Mammary epithelial cell (primary cell): ENCODE data around the gene RTKN2.

Experiments used
- EZH2 ChIP-seq: IDR thresholded peaks from 2 replicates; pipeline ENCODE4 v1.6.1; 2012; ENCODE audit warnings: low read length, inconsistent platforms, borderline replicate concordance
- TF ChIP-seq, protein P1 (sequence below), 2 donors: IDR thresholded peaks in 1 of 2; conservative IDR thresholded peaks in 1 of 2; 2 replicates each; pipeline ENCODE4 v1.5.1; 2011 to 2012; ENCODE audit warnings: inconsistent platforms in 2 of 2, low read length in 2 of 2, mild to moderate bottlenecking in 2 of 2, control low read depth in 1 of 2, low read depth in 1 of 2; ENCODE audit not compliant: insufficient read depth in 1 of 2; ENCODE audit errors: extremely low read depth in 1 of 2

DNA sequence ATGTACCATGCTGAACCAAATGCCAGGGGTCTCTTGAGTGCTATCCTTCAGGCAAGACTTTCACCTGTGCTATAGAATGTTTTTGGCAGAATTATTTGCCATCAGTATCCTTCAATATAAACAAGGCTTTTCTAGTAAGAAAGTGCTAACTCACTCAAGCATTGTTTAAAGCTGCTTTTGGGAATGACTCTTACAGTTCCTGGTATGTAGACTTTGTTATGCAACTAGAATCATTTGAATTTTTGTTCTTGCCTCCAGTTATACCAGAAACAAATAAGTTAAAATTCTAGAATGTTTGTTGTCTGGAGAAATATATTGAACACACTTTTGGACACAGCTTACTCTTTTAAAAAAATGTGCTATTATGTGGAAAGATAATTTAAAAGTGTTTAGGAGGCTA, 39.5 kb upstream of the RTKN2 start:
- TF ChIP-seq EZH2, result no peak
- TF ChIP-seq, protein P1, sequence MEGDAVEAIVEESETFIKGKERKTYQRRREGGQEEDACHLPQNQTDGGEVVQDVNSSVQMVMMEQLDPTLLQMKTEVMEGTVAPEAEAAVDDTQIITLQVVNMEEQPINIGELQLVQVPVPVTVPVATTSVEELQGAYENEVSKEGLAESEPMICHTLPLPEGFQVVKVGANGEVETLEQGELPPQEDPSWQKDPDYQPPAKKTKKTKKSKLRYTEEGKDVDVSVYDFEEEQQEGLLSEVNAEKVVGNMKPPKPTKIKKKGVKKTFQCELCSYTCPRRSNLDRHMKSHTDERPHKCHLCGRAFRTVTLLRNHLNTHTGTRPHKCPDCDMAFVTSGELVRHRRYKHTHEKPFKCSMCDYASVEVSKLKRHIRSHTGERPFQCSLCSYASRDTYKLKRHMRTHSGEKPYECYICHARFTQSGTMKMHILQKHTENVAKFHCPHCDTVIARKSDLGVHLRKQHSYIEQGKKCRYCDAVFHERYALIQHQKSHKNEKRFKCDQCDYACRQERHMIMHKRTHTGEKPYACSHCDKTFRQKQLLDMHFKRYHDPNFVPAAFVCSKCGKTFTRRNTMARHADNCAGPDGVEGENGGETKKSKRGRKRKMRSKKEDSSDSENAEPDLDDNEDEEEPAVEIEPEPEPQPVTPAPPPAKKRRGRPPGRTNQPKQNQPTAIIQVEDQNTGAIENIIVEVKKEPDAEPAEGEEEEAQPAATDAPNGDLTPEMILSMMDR (conservative IDR thresholded peaks at IDR 0.05 in 1 of 2, IDR thresholded peaks at IDR 0.05 in 1 of 2; ENCODE audit: extremely low read depth in 1 of 2, insufficient read depth in 1 of 2, low read depth in 1 of 2, low read length in 2 of 2), result no peak
